Activated CD4-positive, alpha-beta memory T cell treated with anti-CD3 and anti-CD28 coated beads for 36 hours (primary cell): Measurements from ENCODE around the gene RHBDF2. TPM values are rescaled to one million over a fixed set of nuclear protein-coding genes. Genes with fewer than 3 reads are reported as not detected.

Experiments
- CTCF ChIA-PET: fragments of 350-600 bp; sonication (Branson Sonifier 250); formaldehyde crosslinking; loops from one replicate; lab custom pipeline; 2021; ENCODE audit warnings: antibody characterized with exemption, inconsistent platforms; lab: Charles Lee
- POLR2A ChIA-PET: fragments of 350-600 bp; sonication (Branson Sonifier 250); formaldehyde crosslinking; loops from one replicate; lab custom pipeline; 2021; ENCODE audit warnings: antibody characterized with exemption; lab: Charles Lee
- DNase-seq: peaks from one replicate; pipeline ENCODE4 v3.0.0-alpha.2; 2020
- H3K27ac Mint-ChIP-seq: one replicate; pipeline ENCODE4 v1.8.0; 2021; ENCODE audit warnings: mixed read lengths
- H3K27me3 Mint-ChIP-seq: one replicate; pipeline ENCODE4 v1.8.0; 2021; ENCODE audit warnings: mixed read lengths
- H3K36me3 Mint-ChIP-seq: one replicate; pipeline ENCODE4 v1.8.0; 2021; ENCODE audit warnings: mixed read lengths
- H3K4me1 Mint-ChIP-seq: one replicate; pipeline ENCODE4 v1.8.0; 2021; ENCODE audit warnings: low read depth, mixed read lengths
- H3K4me3 Mint-ChIP-seq: one replicate; pipeline ENCODE4 v1.8.0; 2021; ENCODE audit warnings: mild to moderate bottlenecking, mixed read lengths
- H3K9me3 Mint-ChIP-seq: one replicate; pipeline ENCODE4 v1.8.0; 2021; ENCODE audit warnings: mixed read lengths
- intact Hi-C: fragments of 100-400 bp; cut with micrococcal nuclease; formaldehyde crosslinking; loops from one replicate; pipeline ENCODE4 v1.15.1; 2023
- total RNA-seq, 2 experiments: library from RNA; stranded (reverse); gene quantifications; one replicate each; pipeline ENCODE4 v1.2.3, GENCODE V29; 2021

RHBDF2 gene
- 10 to 100 TPM; 28.9 to 30.0 TPM for total RNA-seq

DNA sequence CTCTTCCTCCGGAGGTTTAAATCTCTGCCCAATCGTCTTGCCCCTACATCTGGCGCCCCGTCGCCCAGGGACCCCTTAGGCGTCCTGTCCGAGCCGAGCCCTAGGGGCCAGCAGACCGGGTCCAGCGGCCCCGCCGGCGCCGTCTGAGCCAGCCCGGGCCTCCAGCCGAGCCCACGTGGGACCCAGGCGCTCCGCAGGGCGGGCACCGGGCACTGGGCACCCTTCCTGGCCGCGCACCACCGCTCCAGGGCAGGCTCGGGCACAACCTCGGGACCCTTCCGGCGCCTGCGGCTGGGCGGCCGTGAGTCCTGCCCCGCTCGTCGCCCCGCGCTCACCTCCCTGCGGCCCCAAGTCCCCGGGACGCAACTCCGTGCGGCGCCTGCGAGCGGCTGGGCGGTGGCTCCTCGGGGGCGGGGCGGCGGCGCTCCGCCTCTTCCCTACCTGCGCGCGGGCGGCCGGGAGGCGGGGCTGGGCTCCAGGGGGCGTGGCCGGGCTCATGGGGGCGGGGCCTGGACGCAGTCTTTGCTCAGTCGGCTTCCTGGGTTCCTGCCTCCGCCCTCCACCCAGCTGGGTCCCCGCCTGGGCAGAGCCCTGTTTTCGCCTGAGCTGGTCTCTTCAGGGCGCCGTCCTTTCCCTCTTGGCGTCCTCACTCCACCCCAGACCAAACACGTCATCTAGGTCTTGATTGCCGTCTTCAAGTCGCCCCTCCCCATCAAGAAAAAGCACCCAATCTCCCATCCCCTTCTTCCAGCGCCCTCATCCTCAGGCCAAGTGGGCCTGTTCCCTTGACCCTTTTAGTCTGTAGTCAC is at the start of gene RHBDF2:
TSS of gene RHBDF2 (minus strand) at position 406 of the 809 bp plus-strand sequence. CDS start 19,899 bp downstream, outside the sequence.
- H3K4me1 Mint-ChIP-seq: peaks cover 45% of the 10 kb centered on the region
- no peaks in the 10 kb centered on the region for H3K9me3 Mint-ChIP-seq
- peak; percentile 98 for DNase-seq
- H3K4me3 Mint-ChIP-seq: peak within 1 kb of the TSS; percentile 86
- peak within 1 kb of the TSS; percentile 85 for H3K27ac Mint-ChIP-seq
- no peaks in the 10 kb centered on the region for H3K27me3 Mint-ChIP-seq
- intact Hi-C loops: loop anchor here (1.0 to 5.0 kb wide), 3 partner anchors 14 to 49 kb away; partner anchors contain the start of gene UBE2O
- H3K36me3 Mint-ChIP-seq: no peaks in the 10 kb centered on the region
- ChIA-PET CTCF (interaction anchor here (1.0 to 7.6 kb wide), 7 partner anchors 9 to 147 kb away, joined by 4 to 95 read pairs (median 5); partner anchors contain the start of genes AANAT, PRPSAP1 and UBE2O), POLR2A (interaction anchor here (0.7 to 1.1 kb wide), 3 partner anchors 8 to 45 kb away, joined by 3 to 7 read pairs (median 3); no protein-coding TSS in a partner anchor)

DNA sequence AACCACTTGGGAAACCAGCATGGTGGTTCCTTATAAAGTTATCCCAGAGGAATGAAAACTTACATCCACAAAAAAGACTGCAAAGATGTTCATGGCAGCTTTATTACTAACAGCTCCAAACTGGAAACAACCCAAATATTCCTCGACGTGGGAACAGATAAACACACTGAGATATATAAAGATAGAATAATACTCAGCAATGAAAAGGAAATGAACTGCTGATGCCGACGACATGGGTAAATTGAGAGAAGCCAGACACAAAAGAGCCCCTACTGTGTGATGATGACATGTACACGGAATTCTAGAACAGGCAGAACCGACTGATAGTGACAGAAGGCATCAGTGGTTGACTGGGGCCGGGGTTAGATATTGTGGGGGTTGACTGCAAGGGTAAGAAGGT is 48.3 kb upstream of the RHBDF2 start:
- intact Hi-C loops: no loop called here
- Mint-ChIP-seq H3K9me3 (no peaks in the 10 kb centered on the region), H3K4me1 (no peaks in the 10 kb centered on the region), H3K4me3 (no peak overlapping the region), H3K27me3 (peaks cover 2% of the 10 kb centered on the region), H3K36me3 (no peaks in the 10 kb centered on the region), H3K27ac (no peak overlapping the region)
- no peak for DNase-seq
- ChIA-PET POLR2A (interaction anchor here (1.0 kb wide), 1 partner anchor 93 kb away, joined by 3 read pairs; no protein-coding TSS in a partner anchor), CTCF (interaction anchor here (0.6 to 1.1 kb wide), 3 partner anchors 74 to 628 kb away, joined by 3 to 4 read pairs (median 4); no protein-coding TSS in a partner anchor)

- H3K9me3 Mint-ChIP-seq: no peaks in the 10 kb centered on the region
Measured at GRCh38 chr17:76549215-76549518, 47.9 kb upstream of the RHBDF2 start.

DNA sequence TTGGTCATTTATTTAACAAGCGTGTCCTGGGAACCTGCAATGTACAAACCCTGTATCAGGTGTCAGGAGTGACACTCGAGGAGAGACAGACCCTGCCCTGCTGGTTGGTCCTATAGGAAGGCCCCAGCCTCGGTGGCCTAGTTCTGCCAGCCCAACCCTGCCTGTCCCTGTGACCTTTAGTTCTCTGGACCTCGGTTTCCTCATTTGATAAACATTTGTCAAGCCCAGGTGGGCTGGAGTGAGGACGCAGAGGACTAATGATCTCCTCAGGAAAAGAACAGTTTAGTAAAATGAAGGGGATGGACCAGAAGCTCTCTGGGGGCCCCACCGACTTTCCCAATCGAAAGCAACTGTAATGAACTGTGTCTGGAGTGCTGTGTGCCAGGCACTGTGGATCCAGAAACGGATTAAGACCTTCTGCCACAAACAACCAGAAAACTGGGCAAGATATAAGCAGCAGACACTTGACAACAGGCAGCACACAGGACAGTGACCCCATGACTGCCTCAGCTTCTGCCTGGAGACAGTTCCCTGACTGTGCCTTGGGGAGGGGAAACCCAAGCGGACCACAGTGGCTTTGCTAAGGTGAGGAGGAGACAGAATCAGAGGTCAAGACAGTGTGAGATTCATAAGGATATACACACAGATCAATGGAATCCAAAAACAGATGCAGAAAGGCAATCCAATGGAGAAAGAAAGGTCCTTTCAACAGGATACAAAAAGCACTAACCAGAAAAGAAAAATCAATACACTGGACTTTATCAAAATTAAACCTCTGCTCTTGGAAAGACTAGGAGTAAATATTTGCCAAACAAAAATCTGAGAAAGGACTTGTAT is 47.4 kb upstream of the RHBDF2 start:
- Mint-ChIP-seq H3K36me3 (no peaks in the 10 kb centered on the region), H3K4me3 (no peak overlapping the region), H3K9me3 (no peaks in the 10 kb centered on the region), H3K4me1 (no peaks in the 10 kb centered on the region), H3K27ac (no peak overlapping the region), H3K27me3 (peaks cover 7% of the 10 kb centered on the region)
- CTCF ChIA-PET: interaction anchor here (0.8 to 1.1 kb wide), 2 partner anchors 9 to 75 kb away, joined by 3 to 4 read pairs; no protein-coding TSS in a partner anchor
- no peak for DNase-seq
- intact Hi-C loops: no loop called here
- POLR2A ChIA-PET: interaction anchor here (1.0 kb wide), 1 partner anchor 94 kb away, joined by 3 read pairs; no protein-coding TSS in a partner anchor

More at GRCh38 chr17:76549215-76549518, 47.9 kb upstream of the RHBDF2 start:
- no peaks in the 10 kb centered on the region for H3K4me1 Mint-ChIP-seq
- no peaks in the 10 kb centered on the region for H3K36me3 Mint-ChIP-seq
- no peak for DNase-seq
- ChIA-PET CTCF (interaction anchor here (0.8 to 1.1 kb wide), 2 partner anchors 9 to 74 kb away, joined by 3 to 4 read pairs; no protein-coding TSS in a partner anchor), POLR2A (interaction anchor here (1.0 kb wide), 1 partner anchor 93 kb away, joined by 3 read pairs; no protein-coding TSS in a partner anchor)
- H3K4me3 Mint-ChIP-seq: no peak overlapping the region
- intact Hi-C loops: no loop called here
- peaks cover 2% of the 10 kb centered on the region for H3K27me3 Mint-ChIP-seq
- H3K27ac Mint-ChIP-seq: no peak overlapping the region

DNA sequence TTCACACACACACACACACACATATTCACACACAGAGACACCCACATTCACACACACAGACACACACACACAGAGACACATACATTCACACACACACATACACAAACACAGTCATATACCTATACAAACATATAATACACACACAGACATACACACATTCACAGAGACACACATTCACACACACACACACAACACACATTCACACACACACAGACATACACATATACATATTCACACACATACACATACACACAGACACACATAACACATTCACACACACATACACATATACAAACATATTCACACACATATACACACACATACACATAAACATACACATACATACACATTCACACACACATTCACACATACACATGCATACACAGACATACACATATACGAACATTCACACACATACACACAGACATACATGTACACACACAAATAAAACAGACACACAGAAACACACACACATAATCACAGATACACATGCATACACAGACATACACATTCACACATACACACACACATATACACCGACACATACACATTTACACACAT is 46.5 kb upstream of the RHBDF2 start:
- Mint-ChIP-seq H3K4me3 (no peak overlapping the region), H3K4me1 (no peaks in the 10 kb centered on the region), H3K9me3 (no peaks in the 10 kb centered on the region), H3K36me3 (no peaks in the 10 kb centered on the region), H3K27me3 (peaks cover 9% of the 10 kb centered on the region), H3K27ac (no peak overlapping the region)
- POLR2A ChIA-PET: interaction anchor here (1.0 kb wide), 1 partner anchor 10 kb away, joined by 3 read pairs; no protein-coding TSS in a partner anchor
- intact Hi-C loops: no loop called here
- DNase-seq: no peak
- CTCF ChIA-PET: interaction anchor here (1.0 to 4.3 kb wide), 5 partner anchors 10 to 81 kb away, joined by 3 to 36 read pairs (median 5); partner anchors contain the start of gene AANAT

- POLR2A ChIA-PET: interaction anchor here (0.9 to 1.0 kb wide), 2 partner anchors 11 to 20 kb away, joined by 3 read pairs; no protein-coding TSS in a partner anchor
- Mint-ChIP-seq H3K27me3 (peaks cover 11% of the 10 kb centered on the region), H3K36me3 (no peaks in the 10 kb centered on the region), H3K4me3 (no peak overlapping the region), H3K9me3 (no peaks in the 10 kb centered on the region), H3K4me1 (no peaks in the 10 kb centered on the region), H3K27ac (no peak overlapping the region)
- peak; percentile 48 for DNase-seq
- intact Hi-C loops: no loop called here
- CTCF ChIA-PET: interaction anchor here (1.0 to 4.3 kb wide), 8 partner anchors 10 to 80 kb away, joined by 3 to 36 read pairs (median 5); partner anchors contain the start of genes AANAT and ST6GALNAC2
Measured at GRCh38 chr17:76547183-76547641, 46.0 kb upstream of the RHBDF2 start.

DNA sequence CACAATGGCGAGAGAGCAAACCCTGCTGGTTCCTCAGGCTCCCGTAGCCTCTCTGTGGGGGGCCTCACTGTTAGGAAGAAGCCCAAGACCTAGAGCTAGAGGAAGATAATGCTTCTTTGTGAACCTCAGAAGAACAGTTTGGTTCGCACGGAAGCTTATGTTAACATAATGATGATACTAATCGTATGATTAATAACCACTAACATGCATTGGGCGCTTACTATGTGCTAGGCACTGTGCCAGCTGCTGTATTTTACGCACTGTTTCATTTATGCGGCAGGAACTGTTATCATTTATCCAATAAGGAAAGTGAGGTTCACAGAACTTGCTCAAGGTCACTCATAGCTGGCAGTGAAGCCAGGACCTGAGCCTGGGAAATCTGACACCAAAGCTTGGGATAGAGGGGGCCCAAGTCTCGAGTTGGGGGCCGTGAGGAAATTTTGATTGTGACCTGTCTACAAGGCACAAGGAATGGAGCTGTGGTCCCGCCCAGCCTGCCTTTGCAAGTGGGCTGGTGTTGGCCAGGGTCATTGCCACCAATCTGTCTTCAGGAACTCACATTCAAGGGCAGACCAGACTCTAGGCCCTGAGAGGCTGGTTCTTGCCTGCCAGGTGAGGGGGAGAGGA is 45.4 kb upstream of the RHBDF2 start:
- Mint-ChIP-seq H3K27ac (no peak overlapping the region), H3K27me3 (peaks cover 14% of the 10 kb centered on the region), H3K4me1 (no peaks in the 10 kb centered on the region), H3K36me3 (no peaks in the 10 kb centered on the region), H3K4me3 (no peak overlapping the region), H3K9me3 (no peaks in the 10 kb centered on the region)
- CTCF ChIA-PET: interaction anchor here (1.0 to 4.3 kb wide), 8 partner anchors 11 to 80 kb away, joined by 3 to 36 read pairs (median 5); partner anchors contain the start of genes AANAT and ST6GALNAC2
- no peak for DNase-seq
- intact Hi-C loops: no loop called here
- POLR2A ChIA-PET: interaction anchor here (0.9 to 1.0 kb wide), 2 partner anchors 12 to 20 kb away, joined by 3 read pairs; no protein-coding TSS in a partner anchor

DNA sequence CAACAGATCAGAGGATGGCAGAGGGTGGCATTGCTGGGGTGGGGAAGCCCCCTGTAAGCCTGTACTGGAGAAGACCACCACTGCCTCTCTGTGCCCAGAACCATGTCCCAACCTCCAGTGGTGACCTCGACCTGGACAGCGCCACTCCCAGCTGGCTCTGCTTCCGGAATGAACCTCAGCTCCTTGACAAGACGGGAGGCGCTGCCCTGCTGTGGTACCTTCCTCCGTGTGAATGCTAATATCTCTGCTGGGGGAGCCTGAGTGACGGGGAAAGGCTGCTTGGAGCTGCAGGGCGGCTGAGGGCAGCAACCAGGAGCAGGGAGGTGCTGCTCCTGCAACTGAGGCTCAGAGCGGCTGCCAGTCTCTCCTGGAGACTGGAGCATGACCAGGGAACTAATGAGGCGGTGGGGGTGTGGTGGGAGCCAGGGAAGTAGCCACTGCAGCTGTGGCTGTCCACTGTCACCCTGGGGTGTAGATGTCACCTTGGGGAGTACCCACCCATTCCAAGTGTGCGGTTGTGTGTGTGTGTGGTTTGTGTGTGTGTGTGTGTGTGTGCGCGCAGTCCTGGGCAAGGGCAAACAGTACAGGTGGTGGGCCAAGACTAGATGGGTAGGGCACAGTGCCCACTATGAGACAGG is 44.8 kb upstream of the RHBDF2 start:
- no peak overlapping the region for H3K4me3 Mint-ChIP-seq
- DNase-seq: no peak
- no peaks in the 10 kb centered on the region for H3K9me3 Mint-ChIP-seq
- H3K4me1 Mint-ChIP-seq: no peaks in the 10 kb centered on the region
- no peaks in the 10 kb centered on the region for H3K36me3 Mint-ChIP-seq
- POLR2A ChIA-PET: interaction anchor here (1.1 kb wide), 1 partner anchor 10 kb away, joined by 3 read pairs; no protein-coding TSS in a partner anchor
- peaks cover 17% of the 10 kb centered on the region for H3K27me3 Mint-ChIP-seq
- no peak overlapping the region for H3K27ac Mint-ChIP-seq
- intact Hi-C loops: no loop called here
- CTCF ChIA-PET: interaction anchor here (1.0 to 4.3 kb wide), 7 partner anchors 11 to 78 kb away, joined by 3 to 36 read pairs (median 5); partner anchors contain the start of gene ST6GALNAC2

DNA sequence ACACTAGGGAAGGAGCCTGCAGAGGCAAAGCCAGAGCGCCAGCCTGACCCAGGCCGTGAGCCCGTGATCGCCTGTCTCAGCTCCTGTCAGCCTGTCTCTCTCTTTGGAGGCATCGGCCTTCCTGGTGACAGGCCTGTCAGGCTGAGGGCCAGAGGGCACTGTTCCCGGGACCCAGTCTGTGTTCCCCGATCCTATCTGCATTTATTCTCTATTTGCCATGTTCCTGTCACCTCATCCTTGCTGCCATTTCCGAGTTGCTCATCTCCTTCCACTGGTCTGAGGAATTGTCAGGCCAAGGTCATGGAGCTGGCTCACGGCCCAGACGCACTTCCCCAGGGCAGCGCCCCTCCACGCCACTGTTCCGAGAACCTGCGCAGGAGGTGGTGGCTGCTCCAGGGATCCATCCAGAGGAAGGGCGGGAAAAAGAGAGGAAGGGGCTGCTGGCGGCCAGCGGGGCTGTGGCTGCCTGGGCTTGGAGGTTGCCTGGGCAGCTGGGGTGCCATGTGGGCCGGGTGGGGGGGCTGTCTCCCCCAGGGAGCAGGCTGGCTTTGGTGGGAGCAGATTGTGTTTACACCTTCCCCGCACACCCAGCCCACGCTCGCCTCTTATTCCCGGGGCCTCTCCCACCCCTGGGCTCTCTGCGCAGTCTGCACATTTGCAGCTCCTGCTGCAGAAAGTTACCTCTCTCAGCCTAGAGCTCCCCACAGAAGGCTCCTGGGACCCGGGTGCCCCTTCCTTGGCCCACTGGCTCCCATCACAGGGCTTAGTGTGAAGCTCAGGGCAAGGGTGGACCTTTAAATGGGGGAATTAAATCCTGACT is 43.5 kb upstream of the RHBDF2 start:
- CTCF ChIA-PET: interaction anchor here (1.0 to 4.3 kb wide), 3 partner anchors 15 to 79 kb away, joined by 4 to 36 read pairs (median 19); no protein-coding TSS in a partner anchor
- intact Hi-C loops: no loop called here

More for the DNA sequence above, 43.5 kb upstream of the RHBDF2 start:
- Mint-ChIP-seq H3K9me3 (no peaks in the 10 kb centered on the region), H3K4me1 (no peaks in the 10 kb centered on the region), H3K4me3 (no peak overlapping the region), H3K27ac (no peak overlapping the region), H3K36me3 (no peaks in the 10 kb centered on the region), H3K27me3 (peaks cover 21% of the 10 kb centered on the region)
- DNase-seq: no peak
- POLR2A ChIA-PET: interaction anchor here (1.1 kb wide), 1 partner anchor 8 kb away, joined by 3 read pairs; no protein-coding TSS in a partner anchor
